ENCODE measurements around the gene CA10.

DNA sequence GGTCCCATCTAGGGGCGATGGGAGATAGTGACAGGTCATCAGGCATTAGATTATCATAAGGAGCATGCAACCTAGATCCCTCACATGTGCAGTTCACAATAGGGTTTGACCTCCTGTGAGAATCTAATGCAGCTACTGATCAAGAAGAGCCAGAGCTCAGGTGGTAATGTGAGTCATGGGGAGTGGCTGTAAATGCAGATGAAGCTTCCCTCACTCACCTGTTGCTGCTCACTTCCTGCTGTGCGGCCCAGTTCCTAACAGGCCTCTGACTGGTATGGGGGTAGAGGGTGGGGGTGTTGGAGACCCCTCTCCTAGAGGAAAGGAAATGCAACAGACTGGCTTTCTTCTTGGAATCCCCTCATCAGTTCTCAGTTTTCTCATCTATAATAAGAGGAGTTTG is 131.4 kb downstream of the CA10 start:
- TF ChIP-seq POLR2A (IDR thresholded peaks at IDR 0.05; ENCODE audit: low read depth), result no peak
- TF ChIP-seq, protein P1, sequence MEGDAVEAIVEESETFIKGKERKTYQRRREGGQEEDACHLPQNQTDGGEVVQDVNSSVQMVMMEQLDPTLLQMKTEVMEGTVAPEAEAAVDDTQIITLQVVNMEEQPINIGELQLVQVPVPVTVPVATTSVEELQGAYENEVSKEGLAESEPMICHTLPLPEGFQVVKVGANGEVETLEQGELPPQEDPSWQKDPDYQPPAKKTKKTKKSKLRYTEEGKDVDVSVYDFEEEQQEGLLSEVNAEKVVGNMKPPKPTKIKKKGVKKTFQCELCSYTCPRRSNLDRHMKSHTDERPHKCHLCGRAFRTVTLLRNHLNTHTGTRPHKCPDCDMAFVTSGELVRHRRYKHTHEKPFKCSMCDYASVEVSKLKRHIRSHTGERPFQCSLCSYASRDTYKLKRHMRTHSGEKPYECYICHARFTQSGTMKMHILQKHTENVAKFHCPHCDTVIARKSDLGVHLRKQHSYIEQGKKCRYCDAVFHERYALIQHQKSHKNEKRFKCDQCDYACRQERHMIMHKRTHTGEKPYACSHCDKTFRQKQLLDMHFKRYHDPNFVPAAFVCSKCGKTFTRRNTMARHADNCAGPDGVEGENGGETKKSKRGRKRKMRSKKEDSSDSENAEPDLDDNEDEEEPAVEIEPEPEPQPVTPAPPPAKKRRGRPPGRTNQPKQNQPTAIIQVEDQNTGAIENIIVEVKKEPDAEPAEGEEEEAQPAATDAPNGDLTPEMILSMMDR (IDR thresholded peaks at IDR 0.05), result no peak
